Upper lobe of left lung (tissue), 4 donors: ENCODE measurements around the gene PPRC1.
A peak's percentile ranks its signal among the peaks of the same experiment; 100 is the strongest.

Experiments
- CTCF ChIP-seq, 6 experiments: fragments of 450-650 bp in 4 of 6; fragments of 200-600 bp in 2 of 6; sonication (generic) in 2 of 6; IDR thresholded peaks; one replicate each; pipeline ENCODE4 v1.5.1; 2016 to 2019; ENCODE audit warnings: antibody characterized with exemption in 6 of 6
- EP300 ChIP-seq, 4 donors: sonication (generic); formaldehyde crosslinking; IDR thresholded peaks; one replicate each; pipeline ENCODE4 v1.5.1; 2017; ENCODE audit warnings: antibody characterized with exemption in 4 of 4, control low read depth in 2 of 4
- POLR2A ChIP-seq, 4 donors: fragments of 450-650 bp; IDR thresholded peaks; one replicate each; pipeline ENCODE4 v1.5.1; 2016 to 2017; ENCODE audit warnings: antibody characterized with exemption in 4 of 4, mild to moderate bottlenecking in 2 of 4
- POLR2AphosphoS5 ChIP-seq, 2 donors: sonication (generic); formaldehyde crosslinking; IDR thresholded peaks; one replicate each; pipeline ENCODE4 v1.5.1; 2017; ENCODE audit warnings: antibody characterized with exemption in 2 of 2

DNA sequence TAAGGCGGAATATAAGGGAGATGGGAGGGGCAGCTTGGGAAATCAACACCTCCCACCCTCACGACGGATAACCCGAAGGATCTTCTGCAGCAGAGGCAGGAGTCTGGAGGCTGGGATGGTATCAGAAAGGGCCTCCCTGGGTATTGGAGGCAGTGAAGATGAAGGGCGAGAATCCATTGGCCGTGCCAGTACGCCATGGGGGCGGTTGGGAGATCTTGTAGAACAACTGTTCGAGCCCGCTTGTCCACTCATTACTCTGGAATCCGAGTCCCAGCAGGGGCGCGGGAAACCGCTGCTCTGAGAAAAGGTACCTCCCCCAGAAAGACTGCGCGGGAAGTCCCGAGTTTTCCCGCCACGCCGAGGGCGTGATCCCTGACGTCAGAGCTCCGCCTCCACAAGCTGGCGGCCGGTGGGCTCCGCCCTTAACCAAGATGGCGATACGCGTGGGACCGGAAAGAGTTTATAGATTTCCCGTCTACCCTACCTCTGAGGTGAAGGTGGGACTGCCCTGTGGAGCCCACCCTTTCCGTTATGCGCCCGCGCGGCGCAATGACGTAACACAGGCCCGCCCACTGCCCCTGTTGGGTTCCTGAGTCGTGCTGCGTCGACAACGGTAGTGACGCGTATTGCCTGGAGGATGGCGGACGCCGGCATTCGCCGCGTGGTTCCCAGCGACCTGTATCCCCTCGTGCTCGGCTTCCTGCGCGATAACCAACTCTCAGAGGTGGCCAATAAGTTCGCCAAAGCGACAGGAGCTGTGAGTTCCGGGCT is 19.1 kb downstream of the PPRC1 start, which contains the start of gene NOLC1:
- TF ChIP-seq CTCF (IDR thresholded peaks at IDR 0.05) (peak in 2 of 6 experiments; percentile 6 to 24), POLR2A (IDR thresholded peaks at IDR 0.05) (peak in 3 of 4 donors; percentile 58 to 80 (median 77)), EP300 (IDR thresholded peaks at IDR 0.05) (peak; percentile 73 to 98 (median 94)), POLR2AphosphoS5 (IDR thresholded peaks at IDR 0.05) (peak; percentile 94 to 95)
